CD4-positive, alpha-beta T cell treated with Interferon alpha-2 for 1 hour (primary cell): Measurements from ENCODE around the gene MAP4K4.
A peak's percentile ranks its signal among the peaks of the same experiment; 100 is the strongest.

ENCODE experiments used
- DNase-seq, 2 donors: peaks; one replicate each; pipeline ENCODE4 v3.0.0-alpha.2; 2020 to 2022

Gene MAP4K4

DNA sequence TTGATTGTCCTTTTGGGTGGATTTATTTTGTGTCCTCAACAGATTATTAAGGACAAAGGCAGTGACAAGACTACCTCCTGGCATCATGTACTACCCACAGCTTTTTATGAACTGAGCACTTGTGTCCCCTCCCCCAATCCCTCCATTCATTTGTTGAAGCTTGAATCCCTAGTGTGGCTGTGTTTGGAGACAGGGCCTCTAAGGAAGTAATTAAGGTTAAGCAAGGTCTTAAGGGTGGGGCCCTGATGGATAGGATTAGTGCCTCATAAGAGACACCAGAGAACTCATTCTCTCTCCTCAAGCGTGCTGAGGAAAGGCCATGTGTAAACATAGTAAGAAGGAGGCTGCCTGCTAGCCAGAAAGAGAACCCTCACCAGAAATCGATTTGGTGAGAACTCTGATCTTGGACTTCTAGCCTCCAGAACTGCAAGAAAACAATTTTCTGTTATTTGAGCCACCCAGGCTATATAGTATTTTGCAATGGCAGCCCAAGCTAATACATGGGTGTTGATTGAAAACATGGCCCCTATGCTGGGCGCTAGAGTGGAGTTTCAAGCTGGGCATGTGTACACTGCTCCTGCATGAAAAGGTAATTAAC lies 3.4 kb upstream of the MAP4K4 start:
- DNase-seq = no peak

DNA sequence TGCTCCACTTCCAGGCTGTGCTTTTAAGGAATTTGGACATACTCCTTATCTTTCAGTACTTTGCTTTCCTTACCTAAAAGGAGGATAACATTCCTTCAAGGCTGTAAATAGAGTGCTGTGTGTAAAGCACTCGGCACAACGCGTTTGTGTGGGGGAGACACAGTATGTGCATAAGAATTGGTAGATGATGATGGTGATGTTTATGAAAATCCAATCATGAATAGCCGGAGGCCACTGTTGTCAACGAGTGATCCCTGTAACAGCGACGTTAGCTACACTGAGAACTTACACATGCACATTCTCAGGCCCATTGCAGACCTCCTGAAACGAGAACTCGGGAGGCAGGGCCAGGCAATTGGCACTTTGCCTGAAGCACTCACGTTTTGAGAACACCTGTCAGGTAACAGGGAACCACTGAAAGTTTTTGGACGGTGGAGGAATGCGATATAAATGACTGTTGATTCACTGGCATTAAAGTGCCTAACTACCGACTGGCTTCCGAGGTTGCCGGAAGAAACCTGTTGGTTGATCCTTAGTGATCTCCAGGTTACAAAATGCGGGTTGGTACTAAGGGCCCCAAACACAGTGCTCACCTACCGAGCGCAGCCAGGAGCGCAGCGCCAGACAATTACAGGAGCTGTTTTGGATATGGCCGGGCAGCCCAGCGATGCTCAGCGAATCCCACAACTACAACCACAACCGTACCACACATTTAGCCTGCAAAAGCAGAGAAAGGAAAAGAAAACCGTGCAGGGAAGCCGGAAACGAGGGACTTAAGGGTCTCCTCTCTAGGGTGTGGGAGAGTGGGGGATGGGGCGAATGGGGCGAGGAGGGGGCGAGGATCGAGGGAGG lies 1.0 kb upstream of the MAP4K4 start:
- no peak for DNase-seq

DNA sequence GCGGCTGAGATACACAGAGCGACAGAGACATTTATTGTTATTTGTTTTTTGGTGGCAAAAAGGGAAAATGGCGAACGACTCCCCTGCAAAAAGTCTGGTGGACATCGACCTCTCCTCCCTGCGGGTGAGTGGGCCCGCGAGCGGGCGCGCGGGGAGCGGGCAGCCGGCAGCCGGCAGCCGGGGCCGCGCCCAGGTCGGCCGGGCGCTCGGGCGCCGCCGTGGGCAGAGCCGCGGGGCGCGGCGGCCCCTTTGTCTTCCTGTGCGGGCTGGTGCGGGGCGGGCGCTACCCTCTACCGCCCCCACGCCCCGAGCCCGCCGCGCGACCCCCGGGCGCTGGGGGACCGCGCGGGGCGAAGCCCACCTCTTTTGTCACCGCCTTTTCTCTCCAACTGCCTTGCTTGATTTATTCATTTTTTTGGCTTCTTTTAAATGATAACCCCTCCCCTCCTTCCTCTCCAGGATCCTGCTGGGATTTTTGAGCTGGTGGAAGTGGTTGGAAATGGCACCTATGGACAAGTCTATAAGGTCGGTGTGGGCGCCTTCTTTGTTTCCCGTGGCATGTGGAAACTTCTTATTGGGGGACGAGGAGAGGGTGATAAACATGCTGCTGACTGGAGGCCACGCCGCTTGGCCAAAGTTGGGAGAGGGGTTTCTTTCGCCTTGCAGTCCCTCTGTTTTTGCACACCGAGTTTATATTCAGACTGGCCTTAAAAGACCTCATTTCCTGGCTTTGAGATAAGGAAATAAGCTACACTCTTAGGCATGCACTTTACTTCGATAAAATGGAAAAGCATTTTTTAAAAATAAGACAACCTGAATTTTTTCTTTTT lies 722 bp downstream of the MAP4K4 start:
- DNase-seq = peak in 1 of 2 donors; percentile 45

DNA sequence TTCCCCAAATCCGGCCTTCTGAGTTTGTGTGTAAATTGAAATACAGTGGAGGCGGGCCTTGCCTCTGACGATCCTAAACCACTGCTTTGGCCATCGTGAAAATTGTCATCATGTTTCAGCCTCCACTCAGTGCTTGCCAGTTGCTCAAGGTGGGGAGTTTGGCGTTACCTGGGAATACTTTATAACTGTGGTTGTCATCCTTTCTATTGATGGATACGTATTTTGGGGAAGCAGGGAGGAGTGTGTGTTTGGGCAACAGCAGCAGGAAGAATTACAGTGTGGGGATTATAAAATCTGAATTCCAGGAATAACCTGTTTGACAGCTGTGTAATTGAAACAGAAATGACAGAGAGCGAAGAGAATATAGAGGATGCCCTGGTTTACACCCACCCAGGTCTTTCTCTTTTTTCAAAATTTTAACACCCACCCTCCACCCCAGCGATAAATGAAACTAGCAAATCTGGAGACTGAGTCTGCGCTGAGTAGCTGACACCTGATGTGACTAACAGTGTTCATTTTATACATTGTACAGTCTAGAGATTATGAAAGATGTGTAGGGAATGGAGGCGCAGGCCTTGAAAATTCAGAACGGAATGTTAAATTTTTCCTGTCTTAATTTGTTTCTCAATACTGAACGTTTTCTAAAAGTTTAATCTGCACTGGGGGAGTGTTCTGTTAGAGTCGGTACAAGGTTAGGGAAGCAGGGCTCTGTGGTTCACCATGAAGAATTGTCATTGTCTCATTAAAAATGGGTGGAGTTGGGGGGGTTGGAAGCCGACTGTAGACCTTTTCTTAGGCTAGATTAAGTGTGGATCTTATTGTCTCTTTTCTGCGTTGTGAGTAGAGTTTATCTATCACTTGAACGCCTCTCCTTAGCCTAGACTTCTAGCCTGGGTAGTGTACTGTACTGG lies 1.6 kb downstream of the MAP4K4 start:
- DNase-seq = peak in 1 of 2 donors; percentile 53

DNA sequence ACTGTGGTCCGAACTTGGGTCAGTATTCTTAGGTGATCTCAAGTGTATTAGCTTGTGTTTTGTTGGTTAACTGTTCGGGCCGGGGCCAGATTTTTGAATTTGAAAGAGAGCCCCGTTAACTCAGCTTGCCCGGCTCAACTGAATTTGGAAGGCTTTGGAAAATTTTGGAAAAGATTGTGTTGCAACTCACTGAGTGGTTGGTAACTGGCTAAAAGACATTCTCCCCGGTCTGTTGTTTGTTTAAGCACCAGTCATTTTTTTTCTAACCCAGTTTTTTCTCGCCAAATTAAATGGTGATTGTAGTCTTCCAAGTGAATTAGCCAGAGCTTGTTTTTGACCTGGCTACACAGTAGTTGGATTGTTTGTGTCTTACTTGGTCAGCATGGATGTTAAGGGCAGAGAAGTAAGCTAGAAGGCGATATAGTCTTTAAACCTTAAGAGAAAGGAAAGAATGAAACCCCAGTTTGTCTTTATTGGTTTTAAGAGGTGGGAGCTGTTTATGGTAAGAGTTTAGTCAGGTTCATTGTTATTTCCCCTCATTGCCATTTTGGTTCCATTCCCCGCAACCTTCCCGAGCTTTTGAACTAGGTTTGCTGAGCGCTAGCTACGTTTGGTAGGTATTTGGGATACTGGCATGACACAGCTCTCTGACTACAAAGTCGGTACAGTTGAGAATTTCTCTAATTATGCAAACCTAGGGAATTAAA lies 2.4 kb downstream of the MAP4K4 start:
- no peak for DNase-seq

DNA sequence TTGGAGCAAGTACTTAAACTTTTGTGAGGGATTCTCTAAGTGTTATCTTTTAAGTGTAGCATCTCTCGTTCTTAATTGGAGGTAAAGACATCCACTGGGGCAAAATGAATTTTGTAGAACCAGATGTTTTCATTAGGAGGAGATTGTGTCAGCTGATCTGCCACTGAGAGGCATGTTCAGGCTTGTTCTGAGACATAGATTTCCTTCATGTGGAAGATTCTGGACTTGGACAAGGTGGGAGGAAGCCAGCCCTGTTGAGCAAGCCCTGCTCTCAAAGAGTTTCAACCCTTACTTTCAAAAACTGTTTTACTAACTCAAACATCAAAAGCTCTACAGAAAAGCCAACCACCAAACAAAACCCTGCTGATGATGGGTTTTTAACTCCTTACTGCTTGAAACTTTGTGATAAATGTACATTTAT lies 6.5 kb downstream of the MAP4K4 start:
- peak in 1 of 2 donors; percentile 39 for DNase-seq

DNA sequence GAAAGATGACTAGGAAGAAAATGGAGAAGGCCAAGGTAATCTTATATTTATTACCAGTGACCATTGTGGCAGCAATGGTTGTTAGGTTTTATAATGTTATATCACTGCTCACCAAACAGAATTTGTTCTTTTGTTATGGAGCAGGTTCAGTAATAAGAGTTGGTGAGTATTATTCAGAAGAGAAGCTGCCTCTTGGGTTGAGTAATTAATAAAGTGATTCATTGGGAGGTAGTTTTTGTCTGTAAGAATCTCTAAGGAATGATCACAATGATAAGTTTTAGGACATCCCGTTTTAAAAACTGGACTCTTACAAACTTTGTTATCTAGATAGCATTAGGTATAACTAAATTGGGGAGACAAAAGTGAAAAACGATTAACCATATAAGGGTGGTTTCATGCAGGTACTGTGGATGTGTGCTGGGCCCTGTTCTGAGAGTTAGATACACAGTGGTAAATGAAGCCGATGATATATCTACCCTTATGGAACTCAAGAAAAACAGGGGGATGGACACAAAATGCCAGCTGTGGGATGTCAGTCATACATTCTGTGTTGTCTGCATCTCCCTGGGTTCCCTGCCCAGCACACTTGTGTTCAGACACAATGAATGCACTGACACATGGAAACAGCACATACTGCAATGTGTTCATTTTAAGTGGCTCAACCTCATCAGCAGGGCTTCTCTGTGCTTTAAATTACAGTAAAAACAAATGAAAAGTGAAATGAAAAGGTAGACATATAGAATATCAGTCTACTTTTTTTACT lies 7.5 kb downstream of the MAP4K4 start:
- DNase-seq = no peak

DNA sequence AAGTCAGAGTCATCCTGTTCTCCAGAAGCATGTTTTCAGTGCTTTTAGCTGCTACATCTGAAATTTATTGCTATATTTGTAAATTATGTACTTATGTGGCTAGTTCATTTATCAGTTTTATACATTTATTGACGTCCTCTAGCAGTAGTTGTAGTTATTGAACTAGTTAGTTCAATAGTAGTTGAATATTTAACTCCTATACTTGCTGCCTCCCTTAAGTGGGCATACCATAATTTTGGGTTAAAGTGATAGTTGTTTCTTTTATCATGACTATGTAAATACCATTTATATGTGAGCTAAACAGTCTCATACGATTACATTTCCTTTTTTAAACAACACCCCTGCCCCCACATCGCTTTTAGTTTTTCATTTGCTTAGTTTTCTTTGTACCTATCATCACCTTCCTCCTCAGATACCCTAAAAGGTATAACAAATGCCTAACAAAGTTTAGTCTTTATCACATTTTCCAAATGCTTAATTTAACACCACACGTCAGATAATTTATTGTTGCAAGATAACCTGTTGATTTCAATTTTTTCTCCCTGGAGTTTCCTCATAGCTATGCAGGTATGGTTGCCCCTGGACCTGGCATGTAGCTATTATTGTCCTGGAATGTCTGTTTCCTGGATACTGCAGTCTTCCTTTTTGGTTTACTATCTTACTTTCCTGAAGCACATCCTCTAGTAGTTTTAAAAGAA lies 8.8 kb downstream of the MAP4K4 start:
- DNase-seq = no peak

DNA sequence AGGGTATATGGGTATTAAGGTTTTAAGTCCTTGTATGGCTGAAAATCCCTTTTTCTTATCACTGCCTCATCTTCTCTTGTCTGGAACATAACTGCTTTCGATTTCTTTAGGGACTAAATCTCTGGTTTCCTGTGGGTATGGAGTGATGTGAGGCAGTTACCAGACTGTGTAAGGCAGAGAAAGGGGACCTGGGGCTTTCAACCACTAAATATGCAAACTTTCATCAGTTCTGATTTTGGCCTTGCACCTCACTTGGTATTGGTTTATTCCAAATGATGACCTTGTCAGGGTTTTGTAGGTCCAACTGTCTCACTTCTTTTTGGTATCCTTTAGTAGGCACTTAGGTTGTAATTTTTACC lies 9.3 kb downstream of the MAP4K4 start:
- DNase-seq = peak in 1 of 2 donors; percentile 72

DNA sequence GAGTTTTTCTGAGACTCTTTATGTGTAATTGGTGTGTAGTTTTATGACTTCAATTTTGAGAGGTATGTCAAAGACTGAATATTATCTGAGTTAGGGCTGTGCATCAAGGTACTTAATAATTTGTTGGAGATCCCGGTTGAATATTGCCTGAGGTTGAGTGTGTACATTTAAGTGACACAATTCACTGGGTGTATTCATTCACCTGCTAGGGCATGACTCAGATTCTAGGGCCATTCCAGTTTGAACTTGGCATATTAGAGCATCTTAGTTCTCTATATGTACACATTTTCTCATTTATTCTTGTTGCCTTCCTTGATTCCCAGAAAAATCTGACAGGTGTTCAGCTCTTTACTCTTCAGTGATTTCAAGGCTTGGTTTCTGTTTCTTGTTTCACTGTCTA lies 12.5 kb downstream of the MAP4K4 start:
- no peak for DNase-seq

DNA sequence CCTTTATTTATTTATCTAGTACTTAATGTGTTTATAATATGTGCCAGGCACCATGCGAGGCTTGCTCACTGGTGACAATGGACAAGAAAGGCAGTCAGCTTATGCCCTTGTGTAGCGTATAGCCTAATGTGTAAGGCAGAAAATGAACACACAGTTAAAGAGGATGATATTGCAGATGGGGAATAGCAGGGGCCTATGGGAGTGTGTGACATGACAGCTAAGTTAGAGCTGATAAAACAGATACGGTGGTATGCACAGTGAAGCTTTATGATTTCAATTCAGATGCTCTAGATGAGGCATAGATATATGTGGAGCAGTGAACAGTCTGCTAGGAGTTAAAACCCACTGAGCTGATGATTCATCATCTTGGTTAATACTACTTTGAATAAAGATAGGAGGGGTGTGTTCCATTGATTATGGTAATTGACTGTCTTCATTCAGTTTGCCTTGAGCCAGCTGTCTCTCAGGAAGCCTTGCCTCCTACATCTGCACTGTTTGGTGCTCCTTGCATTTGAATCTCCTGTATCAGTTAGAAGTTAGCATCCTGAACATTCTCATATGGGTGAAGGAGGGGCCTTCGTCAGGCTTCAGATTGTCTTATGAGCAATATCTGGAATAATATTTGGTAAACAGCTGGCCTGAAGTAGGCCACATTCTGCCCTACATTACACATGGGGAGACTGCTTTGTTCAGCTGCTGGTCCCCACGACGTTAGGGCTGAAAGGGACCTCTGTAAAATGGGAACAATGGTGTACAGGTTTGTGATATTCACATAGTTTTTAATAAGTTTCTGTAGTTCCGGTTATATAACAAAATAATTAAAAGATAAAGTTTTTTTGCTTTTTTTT lies 13.2 kb downstream of the MAP4K4 start:
- DNase-seq = peak in 1 of 2 donors; percentile 30

DNA sequence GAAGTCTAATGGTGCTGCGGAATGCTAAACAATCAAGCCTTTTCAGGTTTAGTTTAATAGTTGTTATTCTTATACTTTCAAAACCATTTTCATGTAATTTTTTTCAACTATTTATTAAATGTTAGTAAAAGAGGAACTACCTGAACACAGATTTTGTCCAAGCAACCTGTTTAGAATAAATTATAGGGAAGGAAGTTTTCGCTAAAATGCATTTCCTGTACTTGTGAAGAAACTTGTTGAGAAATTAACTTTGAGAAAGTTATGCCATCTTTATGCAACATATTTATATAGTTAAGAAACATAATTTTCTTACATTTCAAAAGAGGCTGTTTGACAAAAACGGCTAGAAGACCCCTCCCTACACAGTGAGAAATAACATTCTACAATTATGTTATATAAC lies 16.6 kb downstream of the MAP4K4 start:
- DNase-seq = no peak

DNA sequence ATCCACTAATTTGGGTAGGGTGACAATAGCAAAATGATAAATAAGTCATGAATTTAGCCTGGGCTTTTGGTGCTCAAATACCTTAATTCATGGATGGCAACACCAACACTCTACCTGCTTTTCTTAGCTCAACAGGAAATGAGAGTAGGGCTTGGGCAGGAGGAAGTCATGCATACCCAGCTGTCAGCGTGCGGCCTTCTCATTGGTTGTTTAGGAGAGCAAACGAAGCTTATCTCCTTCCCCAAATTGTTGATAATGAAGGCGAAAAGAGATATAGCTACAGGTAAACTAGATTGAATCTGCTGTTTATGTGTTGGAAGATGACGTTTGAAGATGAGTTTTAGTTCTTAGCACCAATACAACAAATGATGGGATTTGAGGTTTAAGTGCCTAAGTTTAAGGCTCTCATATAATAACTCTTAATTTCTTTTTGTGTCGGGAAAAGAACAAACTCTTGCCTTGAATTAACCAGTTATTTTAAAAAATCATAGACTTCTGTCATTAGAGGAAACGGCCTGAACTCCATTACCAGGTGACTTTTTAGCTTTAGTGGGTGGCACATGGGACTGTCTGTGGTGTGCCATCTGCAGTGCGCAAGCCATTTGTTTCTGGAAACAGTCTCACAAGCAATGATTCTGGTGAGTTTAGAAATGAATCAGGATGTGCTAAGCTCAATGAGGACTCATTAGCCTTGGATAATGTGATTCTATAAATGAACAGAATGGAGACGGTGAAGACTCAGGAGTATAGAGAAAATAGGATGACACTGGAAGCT lies 19.8 kb downstream of the MAP4K4 start:
- peak; percentile 77 to 80 for DNase-seq

DNA sequence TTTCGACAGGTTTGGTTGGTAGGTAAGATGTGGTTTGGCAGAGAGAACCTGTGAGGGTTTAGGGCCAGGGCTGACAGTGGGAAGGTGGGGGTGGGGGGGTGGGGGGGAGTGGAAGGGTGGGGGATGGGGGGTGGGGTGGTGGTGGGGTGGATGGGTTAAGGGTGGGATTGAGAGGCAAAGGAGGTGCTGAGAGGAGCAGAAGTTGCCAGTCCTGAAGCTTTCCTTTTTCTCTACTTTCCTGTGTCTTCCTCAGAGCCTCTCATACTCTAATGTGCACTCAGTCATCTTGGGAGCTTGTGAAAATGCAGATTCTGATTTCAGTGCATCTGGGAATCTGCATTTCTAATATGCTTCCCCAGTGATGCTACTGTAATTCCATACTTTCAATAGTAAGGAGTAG lies 21.0 kb downstream of the MAP4K4 start:
- no peak for DNase-seq

DNA sequence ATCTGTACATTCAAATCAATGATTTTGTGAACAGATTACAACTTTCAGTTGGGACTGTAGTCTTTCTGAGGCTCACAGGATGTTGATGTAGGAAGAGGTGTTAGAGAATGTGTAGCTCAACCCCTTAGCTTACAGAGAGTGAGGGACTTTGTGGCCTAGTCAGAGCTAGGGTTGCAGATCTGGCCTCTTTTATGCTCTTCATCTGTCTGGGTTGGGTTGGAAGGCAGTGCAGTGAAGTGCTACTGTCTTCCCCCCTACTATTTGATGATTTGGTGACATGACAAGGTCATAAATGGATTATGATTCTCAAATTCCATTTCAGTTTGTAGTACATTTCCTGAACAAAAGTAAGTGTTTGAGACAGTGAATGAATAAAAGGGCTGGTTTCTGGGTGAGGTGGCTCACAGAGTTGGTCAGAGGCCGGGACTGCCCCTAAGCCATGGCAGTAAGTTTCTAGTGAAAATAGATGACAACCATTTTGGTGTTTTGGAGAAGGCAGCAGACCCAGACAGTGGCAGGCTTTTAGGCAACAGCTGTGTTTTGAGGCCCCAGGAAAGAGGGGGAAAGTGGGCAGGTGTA lies 21.6 kb downstream of the MAP4K4 start:
- peak in 1 of 2 donors; percentile 60 for DNase-seq

DNA sequence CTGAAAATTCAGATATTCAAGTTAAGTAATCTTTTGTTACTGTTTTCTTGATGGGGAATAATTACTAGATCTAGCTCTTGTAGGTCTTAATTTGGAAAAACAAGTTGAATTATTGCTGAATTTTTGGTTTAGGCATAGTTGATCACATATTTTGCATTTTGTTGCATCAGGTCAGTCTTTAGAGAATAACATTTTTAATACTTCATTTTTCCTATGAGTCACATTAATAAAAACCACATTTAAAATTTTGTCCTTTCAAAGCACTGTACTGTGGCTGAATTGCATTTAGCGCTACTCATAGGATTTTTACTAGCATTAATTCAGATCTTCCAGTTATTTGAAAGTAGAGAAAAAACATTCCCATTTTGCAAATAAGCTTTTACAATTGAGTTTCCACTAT lies 23.2 kb downstream of the MAP4K4 start:
- no peak for DNase-seq

DNA sequence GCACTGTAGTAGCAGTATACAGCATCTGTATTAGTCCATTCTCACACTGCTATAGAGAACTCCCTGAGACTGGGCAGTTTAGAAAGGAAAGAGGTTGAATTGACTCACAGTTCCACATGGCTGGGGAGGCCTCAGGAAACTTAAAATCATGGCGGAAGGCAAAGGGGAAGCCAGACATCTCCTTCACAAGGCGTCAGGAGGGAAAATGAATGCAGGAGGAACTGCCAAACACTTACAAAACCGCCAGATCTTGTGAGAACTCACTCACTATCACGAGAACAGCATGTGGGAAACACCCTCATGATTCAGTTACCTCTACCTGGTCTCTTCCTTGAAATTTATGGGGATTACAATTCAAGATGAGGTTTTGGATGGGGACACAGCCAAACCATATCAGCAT lies 25.4 kb downstream of the MAP4K4 start:
- peak in 1 of 2 donors; percentile 34 for DNase-seq
